ENCODE measurements around the gene PDILT. TPM values are rescaled to one million over a fixed set of nuclear protein-coding genes. Genes with fewer than 3 reads are reported as not detected.
"Not testable (repeated sequence)": the region's sequence is repeated elsewhere in the genome, so short reads cannot be mapped to it uniquely, and the experiment has no call there.

Gene PDILT
- total RNA-seq, 1 donor from 2014 or later, result not detected

- H3K27ac Mint-ChIP-seq, result no peak overlapping the region
- no peak for DNase-seq (ENCODE audit: extremely low spot score, unreplicated experiment)
- TF ChIP-seq CTCF (conservative IDR thresholded peaks at IDR 0.05), result no peak
- H3K4me3 Mint-ChIP-seq, result no peak overlapping the region
- no peaks in the 10 kb centered on the region for H3K4me1 Mint-ChIP-seq (ENCODE audit: unreplicated experiment)
- peaks cover 19% of the 10 kb centered on the region for H3K27me3 Mint-ChIP-seq
- no peaks in the 10 kb centered on the region for H3K36me3 Mint-ChIP-seq
- H3K9me3 Mint-ChIP-seq, result no peaks in the 10 kb centered on the region
Measured at GRCh38 chr16:20326321-20326720, 78.2 kb downstream of the PDILT start.

GRCh38 chr16:20325005-20325404 is 79.5 kb downstream of the PDILT start:
- no peaks in the 10 kb centered on the region for H3K36me3 Mint-ChIP-seq
- no peak overlapping the region for H3K4me3 Mint-ChIP-seq
- no peaks in the 10 kb centered on the region for H3K9me3 Mint-ChIP-seq
- H3K27me3 Mint-ChIP-seq, result peaks cover 20% of the 10 kb centered on the region
- no peak for TF ChIP-seq CTCF (conservative IDR thresholded peaks at IDR 0.05)
- no peak for DNase-seq (ENCODE audit: extremely low spot score, unreplicated experiment)
- H3K27ac Mint-ChIP-seq, result no peak overlapping the region
- no peaks in the 10 kb centered on the region for H3K4me1 Mint-ChIP-seq (ENCODE audit: unreplicated experiment)

GRCh38 chr16:20323591-20324117 is 80.9 kb downstream of the PDILT start:
- no peak for TF ChIP-seq CTCF (conservative IDR thresholded peaks at IDR 0.05)
- Mint-ChIP-seq H3K27ac (no peak overlapping the region), H3K4me3 (no peak overlapping the region), H3K9me3 (no peaks in the 10 kb centered on the region), H3K36me3 (no peaks in the 10 kb centered on the region), H3K27me3 (peaks cover 11% of the 10 kb centered on the region), H3K4me1 (ENCODE audit: unreplicated experiment) (no peaks in the 10 kb centered on the region)
- no peak for DNase-seq (ENCODE audit: extremely low spot score, unreplicated experiment)

- no peaks in the 10 kb centered on the region for H3K9me3 Mint-ChIP-seq
- no peak for DNase-seq (ENCODE audit: extremely low spot score, unreplicated experiment)
- H3K27me3 Mint-ChIP-seq, result peaks cover 14% of the 10 kb centered on the region
- H3K4me1 Mint-ChIP-seq (ENCODE audit: unreplicated experiment), result no peaks in the 10 kb centered on the region
- H3K36me3 Mint-ChIP-seq, result no peaks in the 10 kb centered on the region
- no peak overlapping the region for H3K4me3 Mint-ChIP-seq
- TF ChIP-seq CTCF (conservative IDR thresholded peaks at IDR 0.05), result no peak
- no peak overlapping the region for H3K27ac Mint-ChIP-seq
Measured at GRCh38 chr16:20322696-20323095, 81.8 kb downstream of the PDILT start.

- no peaks in the 10 kb centered on the region for H3K4me1 Mint-ChIP-seq (ENCODE audit: unreplicated experiment)
- TF ChIP-seq CTCF (conservative IDR thresholded peaks at IDR 0.05), result no peak
- no peak overlapping the region for H3K4me3 Mint-ChIP-seq
- H3K27me3 Mint-ChIP-seq, result peaks cover 17% of the 10 kb centered on the region
- no peaks in the 10 kb centered on the region for H3K9me3 Mint-ChIP-seq
- H3K36me3 Mint-ChIP-seq, result no peaks in the 10 kb centered on the region
- DNase-seq (ENCODE audit: extremely low spot score, unreplicated experiment), result no peak
- H3K27ac Mint-ChIP-seq, result no peak overlapping the region
Measured at GRCh38 chr16:20321671-20322070, 82.9 kb downstream of the PDILT start.

- DNase-seq (ENCODE audit: extremely low spot score, unreplicated experiment); H3K4me3 Mint-ChIP-seq; H3K36me3 Mint-ChIP-seq; H3K27ac Mint-ChIP-seq; H3K4me1 Mint-ChIP-seq (ENCODE audit: unreplicated experiment); H3K9me3 Mint-ChIP-seq: not testable (repeated sequence)
- H3K27me3 Mint-ChIP-seq, result peaks cover 17% of the 10 kb centered on the region
Measured at GRCh38 chr16:20321051-20321450, 83.5 kb downstream of the PDILT start.

Measured in type B pancreatic cell (in vitro differentiated cells).